IMR-90 (cell line): ENCODE data around the gene SIAH1.

Experiments used
- BHLHE40 ChIP-seq: fragments of 150-350 bp; IDR thresholded peaks from 2 replicates; pipeline ENCODE4 v1.6.1; 2016; ENCODE audit warnings: mild to moderate bottlenecking, low read depth, low read length
- CHD1 ChIP-seq: IDR thresholded peaks from 2 replicates; pipeline ENCODE4 v1.6.1; 2012; ENCODE audit warnings: low read depth, low read length, improper control_type of control experiment
- CTCF ChIP-seq: conservative IDR thresholded peaks from 2 replicates; pipeline ENCODE4 v1.5.1; 2012; ENCODE audit warnings: mild to moderate bottlenecking, low read depth, low read length, improper control_type of control experiment
- FOS ChIP-seq: fragments of 150-350 bp; IDR thresholded peaks from 2 replicates; pipeline ENCODE4 v1.6.1; 2016; ENCODE audit warnings: low read depth, low read length
- MAZ ChIP-seq: IDR thresholded peaks from 2 replicates; pipeline ENCODE4 v1.6.1; 2012; ENCODE audit warnings: low read depth, mild to moderate bottlenecking, low read length, improper control_type of control experiment, moderate library complexity, borderline replicate concordance
- NFE2L2 ChIP-seq: fragments of 150-350 bp; IDR thresholded peaks from 2 replicates; pipeline ENCODE4 v1.6.1; 2016; ENCODE audit warnings: low read depth, mild to moderate bottlenecking, low read length
- POLR2A ChIP-seq: IDR thresholded peaks from 2 replicates; pipeline ENCODE4 v1.6.1; 2012; ENCODE audit warnings: mild to moderate bottlenecking, low read depth, low read length
- RFX5 ChIP-seq: IDR thresholded peaks from 2 replicates; pipeline ENCODE4 v1.8.0; 2012; ENCODE audit warnings: low read depth, mild to moderate bottlenecking, low read length, moderate library complexity
- SMC3 ChIP-seq: fragments of 150-350 bp; IDR thresholded peaks from 2 replicates; pipeline ENCODE4 v1.6.1; 2016; ENCODE audit warnings: low read depth, mild to moderate bottlenecking, antibody characterized with exemption, low read length, moderate library complexity

GRCh38 chr16:48408688-48409087 is 23.5 kb upstream of the SIAH1 start:
- TF ChIP-seq MAZ, result no peak
- no peak for TF ChIP-seq CTCF
- TF ChIP-seq CHD1, result no peak
- TF ChIP-seq POLR2A, result no peak
- no peak for TF ChIP-seq NFE2L2
- no peak for TF ChIP-seq SMC3
- TF ChIP-seq BHLHE40, result no peak
- TF ChIP-seq FOS, result no peak
- no peak for TF ChIP-seq RFX5
